Keratinocyte (primary cell): ENCODE measurements around the gene ZBTB14. TPM values are rescaled to one million over a fixed set of nuclear protein-coding genes. Genes with fewer than 3 reads are reported as not detected.

Experiments used
- DNase-seq: peaks from one replicate; pipeline ENCODE4 v3.0.0-alpha.2; 2011; ENCODE audit warnings: low read depth, missing footprints, low spot score
- FAIRE-seq: peaks from 2 replicates; lab custom pipeline; 2011; peaks lifted over from hg19 to GRCh38; lab: Jason Lieb, UNC
- H2AFZ ChIP-seq: 2 replicates; pipeline ENCODE4 v1.6.0; 2012; ENCODE audit warnings: low read length, control low read depth, inconsistent platforms; ENCODE audit not compliant: control insufficient read depth
- H3K27ac ChIP-seq: 2 replicates; pipeline ENCODE4 v1.5.1; 2011; ENCODE audit warnings: low read length; ENCODE audit not compliant: control insufficient read depth, insufficient read depth
- H3K27me3 ChIP-seq: 3 replicates; pipeline ENCODE4 v1.6.0; 2011; ENCODE audit warnings: low read length; ENCODE audit not compliant: control insufficient read depth, insufficient read depth; ENCODE audit errors: extremely low read depth
- H3K36me3 ChIP-seq, 2 experiments: 2 replicates in 1 of 2; 3 replicates in 1 of 2; pipeline ENCODE4 v1.5.1; 2011; ENCODE audit warnings: low read length in 2 of 2, mild to moderate bottlenecking in 1 of 2; ENCODE audit not compliant: control insufficient read depth in 2 of 2, insufficient read depth in 2 of 2; ENCODE audit errors: extremely low read depth in 1 of 2
- H3K4me1 ChIP-seq: 3 replicates; pipeline ENCODE4 v1.5.1; 2011; ENCODE audit warnings: low read length; ENCODE audit not compliant: control insufficient read depth, insufficient read depth; ENCODE audit errors: extremely low read depth
- H3K4me2 ChIP-seq: 3 replicates; pipeline ENCODE4 v1.6.0; 2011; ENCODE audit warnings: low read depth, low read length; ENCODE audit not compliant: control insufficient read depth, insufficient read depth; ENCODE audit errors: extremely low read depth
- H3K4me3 ChIP-seq, 3 experiments: fragments of 200-600 bp in 1 of 3; sonication (generic) in 1 of 3; 2 replicates in 2 of 3; 3 replicates in 1 of 3; pipeline ENCODE4 v1.5.1; 2011 to 2016; ENCODE audit warnings: low read length in 3 of 3, mild to moderate bottlenecking in 3 of 3, control low read depth in 2 of 3, inconsistent platforms in 1 of 3, low read depth in 1 of 3, mixed read lengths in 1 of 3, mixed run types in 1 of 3, moderate library complexity in 1 of 3; ENCODE audit not compliant: control insufficient read depth in 2 of 3, insufficient read depth in 2 of 3; ENCODE audit errors: extremely low read depth in 1 of 3
- H3K79me2 ChIP-seq: 2 replicates; pipeline ENCODE4 v1.6.0; 2012; ENCODE audit warnings: low read length; ENCODE audit not compliant: control insufficient read depth, insufficient read depth
- H3K9ac ChIP-seq: 3 replicates; pipeline ENCODE4 v1.6.0; 2011; ENCODE audit warnings: low read length; ENCODE audit not compliant: control insufficient read depth, insufficient read depth; ENCODE audit errors: extremely low read depth
- H3K9me1 ChIP-seq: 3 replicates; pipeline ENCODE4 v1.6.0; 2011; ENCODE audit warnings: low read length; ENCODE audit not compliant: control insufficient read depth, insufficient read depth; ENCODE audit errors: extremely low read depth
- H3K9me3 ChIP-seq: 2 replicates; pipeline ENCODE4 v1.5.1; 2012; ENCODE audit warnings: low read depth, low read length; ENCODE audit not compliant: control insufficient read depth
- H4K20me1 ChIP-seq: 3 replicates; pipeline ENCODE4 v1.6.0; 2011; ENCODE audit warnings: low read length; ENCODE audit not compliant: control insufficient read depth, insufficient read depth; ENCODE audit errors: extremely low read depth
- CTCF ChIP-seq, 3 experiments: IDR thresholded peaks in 1 of 3; conservative IDR thresholded peaks in 1 of 3; optimal IDR thresholded peaks in 1 of 3; 2 replicates in 2 of 3; 3 replicates in 1 of 3; pipeline versions ENCODE3 to v1.5.1; 2011; ENCODE audit warnings: low read length in 3 of 3, mild to moderate bottlenecking in 3 of 3, moderate library complexity in 2 of 3, control low read depth in 1 of 3, inconsistent platforms in 1 of 3; ENCODE audit not compliant: insufficient read depth in 2 of 3; ENCODE audit errors: extremely low read depth in 1 of 3
- EZH2 ChIP-seq: IDR thresholded peaks from one replicate; pipeline ENCODE4 v1.6.1; 2012; ENCODE audit warnings: inconsistent platforms, mild to moderate bottlenecking, low read length, moderate library complexity
- dilution Hi-C: fragments of 300-500 bp; cut with MboI; formaldehyde crosslinking; loops from one replicate; pipeline ENCODE4 v1.7.0; 2020; ENCODE audit warnings: low sequenced_read_pairs; ENCODE audit not compliant: extremely low pct_ligation_motif_present
- polyA plus RNA-seq, 5 experiments: library from polyadenylated mRNA; depleted of rRNA in 3 of 5; stranded (reverse) in 3 of 5; stranded (forward) in 1 of 5; unstranded in 1 of 5; fragments of >200 nt; gene quantifications; 1 replicate in 1 of 5; 2 replicates in 3 of 5; 3 replicates in 1 of 5; pipeline versions ENCODE4 v1.2.1 to v1.2.3, GENCODE V29; 2011 to 2012; ENCODE audit warnings: missing spikeins in 2 of 5, low read depth in 1 of 5, low replicate concordance in 1 of 5

Gene ZBTB14
- polyA plus RNA-seq, 1 donor (not counting 4 experiments of a cell fraction or from before 2014, with no cell fraction given) = 9.1 TPM

GRCh38 chr18:5305835-5306234 is 10.3 kb upstream of the ZBTB14 start:
- no peaks in the 10 kb centered on the region for H3K9me1 ChIP-seq
- no peaks in the 10 kb centered on the region for H3K4me1 ChIP-seq
- H3K9ac ChIP-seq = no peak overlapping the region
- dilution Hi-C loops = no loop called here
- H3K27me3 ChIP-seq = peaks cover 2% of the 10 kb centered on the region
- no peak overlapping the region for H3K4me3 ChIP-seq
- no peak for DNase-seq
- FAIRE-seq = no peak
- no peak overlapping the region for H3K4me2 ChIP-seq
- H4K20me1 ChIP-seq = no peaks in the 10 kb centered on the region
- H3K36me3 ChIP-seq = no peaks in the 10 kb centered on the region
- no peak overlapping the region for H3K27ac ChIP-seq
- H2AFZ ChIP-seq = no peak overlapping the region
- no peak for TF ChIP-seq EZH2
- no peak for TF ChIP-seq CTCF (optimal IDR thresholded peaks at IDR 0.05 in 1 of 3, IDR thresholded peaks at IDR 0.05 in 1 of 3, conservative IDR thresholded peaks at IDR 0.05 in 1 of 3; ENCODE audit: extremely low read depth in 1 of 3, insufficient read depth in 2 of 3, low read length in 3 of 3)
- no peaks in the 10 kb centered on the region for H3K79me2 ChIP-seq
- no peaks in the 10 kb centered on the region for H3K9me3 ChIP-seq

- no peaks in the 10 kb centered on the region for H3K9me3 ChIP-seq
- no peaks in the 10 kb centered on the region for H3K4me1 ChIP-seq
- dilution Hi-C loops = no loop called here
- TF ChIP-seq CTCF (optimal IDR thresholded peaks at IDR 0.05 in 1 of 3, IDR thresholded peaks at IDR 0.05 in 1 of 3, conservative IDR thresholded peaks at IDR 0.05 in 1 of 3; ENCODE audit: extremely low read depth in 1 of 3, insufficient read depth in 2 of 3, low read length in 3 of 3) = no peak
- TF ChIP-seq EZH2 = no peak
- FAIRE-seq (no peak), DNase-seq (no peak)
- H2AFZ ChIP-seq = no peak overlapping the region
- H3K4me3 ChIP-seq = no peak overlapping the region
- no peaks in the 10 kb centered on the region for H3K9me1 ChIP-seq
- H3K27me3 ChIP-seq = peaks cover 5% of the 10 kb centered on the region
- no peak overlapping the region for H3K4me2 ChIP-seq
- no peaks in the 10 kb centered on the region for H3K79me2 ChIP-seq
- H3K27ac ChIP-seq = no peak overlapping the region
- H4K20me1 ChIP-seq = no peaks in the 10 kb centered on the region
- no peak overlapping the region for H3K9ac ChIP-seq
- no peaks in the 10 kb centered on the region for H3K36me3 ChIP-seq
Observed at GRCh38 chr18:5304232-5304631, 8.7 kb upstream of the ZBTB14 start.
